GM23338 (cell line): ENCODE results near the gene TMEM8B. TPM values are rescaled to one million over a fixed set of nuclear protein-coding genes. Genes with fewer than 3 reads are reported as not detected.
A peak's percentile ranks its signal among the peaks of the same experiment; 100 is the strongest.

Source experiments
- ATAC-seq: fragments of 200-7000 bp; cut with Tn5 transposase; 3 replicates; pipeline ENCODE4 v1.9.1; 2020
- DNase-seq: peaks from one replicate; pipeline ENCODE4 v3.0.0-alpha.2; 2015; ENCODE audit warnings: low spot score
- H2AFZ ChIP-seq: fragments of 200-600 bp; sonication (generic); 2 replicates; pipeline ENCODE4 v1.8.0; 2016; ENCODE audit warnings: antibody characterized with exemption, mild to moderate bottlenecking, moderate library complexity
- H3F3A ChIP-seq: fragments of 200-600 bp; sonication (generic); replicated peaks from 2 replicates; pipeline ENCODE4 v1.8.0; 2017; ENCODE audit warnings: antibody characterized with exemption, mixed run types, low read depth
- H3K27ac ChIP-seq: fragments of 200-600 bp; sonication (generic); 2 replicates; pipeline ENCODE4 v1.6.1; 2016; ENCODE audit warnings: low read depth
- H3K27me3 ChIP-seq: fragments of 200-600 bp; sonication (generic); 2 replicates; pipeline ENCODE4 v1.8.0; 2016; ENCODE audit warnings: mild to moderate bottlenecking, mixed run types, moderate library complexity; ENCODE audit not compliant: insufficient read depth
- H3K36me3 ChIP-seq: fragments of 200-600 bp; sonication (generic); 2 replicates; pipeline ENCODE4 v1.8.0; 2016; ENCODE audit warnings: mild to moderate bottlenecking; ENCODE audit not compliant: insufficient read depth
- H3K4me1 ChIP-seq: fragments of 200-600 bp; sonication (generic); 2 replicates; pipeline ENCODE4 v1.8.0; 2016; ENCODE audit warnings: mild to moderate bottlenecking, moderate library complexity; ENCODE audit not compliant: insufficient read depth
- H3K4me2 ChIP-seq: fragments of 200-600 bp; sonication (generic); 2 replicates; pipeline ENCODE4 v1.7.1; 2017; ENCODE audit warnings: mixed run types
- H3K4me3 ChIP-seq: fragments of 200-600 bp; sonication (generic); 2 replicates; pipeline ENCODE4 v1.6.1; 2016; ENCODE audit warnings: mixed run types
- H3K79me2 ChIP-seq: fragments of 200-600 bp; sonication (generic); replicated peaks from 2 replicates; pipeline ENCODE4 v1.8.0; 2017; ENCODE audit warnings: mild to moderate bottlenecking; ENCODE audit not compliant: insufficient read depth
- H3K9me2 ChIP-seq: fragments of 200-600 bp; sonication (generic); 2 replicates; pipeline ENCODE4 v1.8.0; 2017; ENCODE audit not compliant: insufficient read depth
- H4K20me1 ChIP-seq: fragments of 200-600 bp; sonication (generic); replicated peaks from 2 replicates; pipeline ENCODE4 v1.8.0; 2017; ENCODE audit warnings: mild to moderate bottlenecking; ENCODE audit not compliant: insufficient read depth
- H3K27ac Mint-ChIP-seq: 2 replicates; pipeline ENCODE4 v1.8.0; 2020; ENCODE audit warnings: inconsistent platforms, mild to moderate bottlenecking, moderate library complexity, mixed read lengths
- H3K27me3 Mint-ChIP-seq: 3 replicates; pipeline ENCODE4 v1.8.0; 2022; ENCODE audit warnings: low read depth, mild to moderate bottlenecking, moderate library complexity, mixed read lengths, inconsistent platforms; ENCODE audit not compliant: insufficient read depth, poor library complexity
- H3K36me3 Mint-ChIP-seq: 3 replicates; pipeline ENCODE4 v1.8.0; 2021; ENCODE audit warnings: low read depth, mild to moderate bottlenecking, inconsistent platforms, moderate library complexity, mixed read lengths
- H3K4me1 Mint-ChIP-seq: 3 replicates; pipeline ENCODE4 v1.8.0; 2020; ENCODE audit warnings: mild to moderate bottlenecking, inconsistent platforms, mixed read lengths
- H3K4me3 Mint-ChIP-seq: 3 replicates; pipeline ENCODE4 v1.8.0; 2021; ENCODE audit warnings: moderate library complexity, mild to moderate bottlenecking, inconsistent platforms, mixed read lengths
- H3K9me3 Mint-ChIP-seq: 3 replicates; pipeline ENCODE4 v1.8.0; 2020; ENCODE audit warnings: moderate library complexity, mild to moderate bottlenecking, inconsistent platforms, mixed read lengths
- CREB1 ChIP-seq: fragments of 250-450 bp; sonication (Bioruptor Pico); IDR thresholded peaks from 2 replicates; pipeline ENCODE4 v1.5.0; 2020; ENCODE audit warnings: low read depth, mild to moderate bottlenecking, moderate library complexity
- EZH2 ChIP-seq: fragments of 200-600 bp; sonication (generic); IDR thresholded peaks from one replicate; pipeline ENCODE4 v1.8.0; 2017; ENCODE audit warnings: antibody characterized with exemption, mild to moderate bottlenecking, low read depth; ENCODE audit not compliant: unreplicated experiment
- EZH2phosphoT487 ChIP-seq: fragments of 200-600 bp; sonication (generic); IDR thresholded peaks from one replicate; pipeline ENCODE4 v1.8.1; 2018; ENCODE audit warnings: antibody characterized with exemption; ENCODE audit not compliant: unreplicated experiment
- JUNB ChIP-seq: IDR thresholded peaks from one replicate; pipeline ENCODE4 v1.6.1; 2016; ENCODE audit warnings: antibody characterized with exemption; ENCODE audit not compliant: unreplicated experiment
- NANOG ChIP-seq: IDR thresholded peaks from 2 replicates; pipeline ENCODE4 v1.6.1; 2016; ENCODE audit warnings: antibody characterized with exemption, borderline replicate concordance
- POLR2AphosphoS5 ChIP-seq: IDR thresholded peaks from 2 replicates; pipeline ENCODE4 v1.6.1; 2016; ENCODE audit warnings: antibody characterized with exemption, low read depth
- STAT1 ChIP-seq: IDR thresholded peaks from one replicate; pipeline ENCODE4 v1.6.1; 2016; ENCODE audit warnings: antibody characterized with exemption; ENCODE audit not compliant: unreplicated experiment
- ZNF331 ChIP-seq: fragments of 250-450 bp; sonication (Bioruptor Pico); IDR thresholded peaks from 2 replicates; pipeline ENCODE4 v1.5.0; 2020; ENCODE audit warnings: low read depth, mild to moderate bottlenecking, moderate library complexity
- polyA plus RNA-seq: library from polyadenylated mRNA; unstranded; fragments of >200 nt; fragmentation: Nextera tagmentation; extraction: Ambion mirVana; gene quantifications from 2 replicates; pipeline ENCODE4 v1.2.1, GENCODE V29; 2016
- total RNA-seq: library from RNA; depleted of rRNA; stranded (reverse); fragments of >200 nt; shearing (Covaris generic); gene quantifications from 2 replicates; pipeline ENCODE4 v1.2.3, GENCODE V29; 2014
- TF ChIP-seq, protein P1 (sequence below): IDR thresholded peaks from one replicate; pipeline ENCODE4 v1.6.1; 2018; ENCODE audit warnings: antibody characterized with exemption; ENCODE audit not compliant: unreplicated experiment
- TF ChIP-seq, protein P2 (sequence below): IDR thresholded peaks from 2 replicates; pipeline ENCODE4 v1.6.1; 2016; ENCODE audit warnings: antibody characterized with exemption
- TF ChIP-seq, protein P3 (sequence below), 2 experiments: fragments of 200-600 bp in 1 of 2; sonication (generic) in 1 of 2; conservative IDR thresholded peaks; 2 replicates each; pipeline versions ENCODE4 v1.5.1 to v1.6.1; 2016 to 2017; ENCODE audit warnings: antibody characterized with exemption in 2 of 2, low read depth in 2 of 2, mild to moderate bottlenecking in 2 of 2, moderate library complexity in 1 of 2

The TMEM8B gene
- total and polyA plus RNA-seq, 2 experiments from 2014 or later, result 4.2 to 5.5 TPM

DNA sequence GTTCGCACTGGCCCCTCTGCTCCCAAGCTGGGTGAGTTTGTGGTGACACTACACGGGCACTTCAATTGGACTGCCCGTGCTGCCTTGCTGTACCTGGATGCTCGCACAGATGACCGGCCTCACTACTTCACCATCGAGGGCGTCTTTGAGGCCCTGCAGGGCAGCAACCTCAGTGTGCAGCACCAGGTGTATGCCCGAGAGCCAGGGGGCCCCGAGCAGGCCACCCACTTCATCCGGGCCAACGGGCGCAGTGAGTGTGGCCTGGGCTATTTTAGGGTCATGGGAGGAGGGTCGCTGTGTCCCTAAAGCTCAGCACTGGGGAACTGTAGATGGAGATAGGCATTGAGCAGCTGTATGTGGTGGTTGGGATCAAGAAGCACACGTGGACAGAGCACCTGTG is 36.2 kb upstream of the TMEM8B start:
- Mint-ChIP-seq H3K27ac (no peak overlapping the region), H3K27me3 (peaks cover 14% of the 10 kb centered on the region), H3K4me1 (peaks cover 23% of the 10 kb centered on the region), H3K36me3 (0 out of 3 replicates have a peak, but pooled peaks cover under 1% of the 10 kb centered on the region), H3K9me3 (no peaks in the 10 kb centered on the region), H3K4me3 (peak overlapping the region; percentile 43; the same call in 1 of the 3 replicates)
- 0 out of 2 replicates have a peak, but pooled peaks cover 3% of the 10 kb centered on the region for H3F3A ChIP-seq
- no peaks in the 10 kb centered on the region for H3K9me2 ChIP-seq
- H3K36me3 ChIP-seq, result 0 out of 2 replicates have a peak, but pooled peaks cover 2% of the 10 kb centered on the region
- DNase-seq (no peak), ATAC-seq (no peak)
- no peak overlapping the region for H3K4me3 ChIP-seq
- no peaks in the 10 kb centered on the region; the same call in 1 of the 2 replicates for H4K20me1 ChIP-seq
- no peak overlapping the region for H2AFZ ChIP-seq
- no peaks in the 10 kb centered on the region for H3K79me2 ChIP-seq
- H3K27ac ChIP-seq, result no peak overlapping the region
- no peak overlapping the region for H3K4me2 ChIP-seq
- TF ChIP-seq, protein P1, sequence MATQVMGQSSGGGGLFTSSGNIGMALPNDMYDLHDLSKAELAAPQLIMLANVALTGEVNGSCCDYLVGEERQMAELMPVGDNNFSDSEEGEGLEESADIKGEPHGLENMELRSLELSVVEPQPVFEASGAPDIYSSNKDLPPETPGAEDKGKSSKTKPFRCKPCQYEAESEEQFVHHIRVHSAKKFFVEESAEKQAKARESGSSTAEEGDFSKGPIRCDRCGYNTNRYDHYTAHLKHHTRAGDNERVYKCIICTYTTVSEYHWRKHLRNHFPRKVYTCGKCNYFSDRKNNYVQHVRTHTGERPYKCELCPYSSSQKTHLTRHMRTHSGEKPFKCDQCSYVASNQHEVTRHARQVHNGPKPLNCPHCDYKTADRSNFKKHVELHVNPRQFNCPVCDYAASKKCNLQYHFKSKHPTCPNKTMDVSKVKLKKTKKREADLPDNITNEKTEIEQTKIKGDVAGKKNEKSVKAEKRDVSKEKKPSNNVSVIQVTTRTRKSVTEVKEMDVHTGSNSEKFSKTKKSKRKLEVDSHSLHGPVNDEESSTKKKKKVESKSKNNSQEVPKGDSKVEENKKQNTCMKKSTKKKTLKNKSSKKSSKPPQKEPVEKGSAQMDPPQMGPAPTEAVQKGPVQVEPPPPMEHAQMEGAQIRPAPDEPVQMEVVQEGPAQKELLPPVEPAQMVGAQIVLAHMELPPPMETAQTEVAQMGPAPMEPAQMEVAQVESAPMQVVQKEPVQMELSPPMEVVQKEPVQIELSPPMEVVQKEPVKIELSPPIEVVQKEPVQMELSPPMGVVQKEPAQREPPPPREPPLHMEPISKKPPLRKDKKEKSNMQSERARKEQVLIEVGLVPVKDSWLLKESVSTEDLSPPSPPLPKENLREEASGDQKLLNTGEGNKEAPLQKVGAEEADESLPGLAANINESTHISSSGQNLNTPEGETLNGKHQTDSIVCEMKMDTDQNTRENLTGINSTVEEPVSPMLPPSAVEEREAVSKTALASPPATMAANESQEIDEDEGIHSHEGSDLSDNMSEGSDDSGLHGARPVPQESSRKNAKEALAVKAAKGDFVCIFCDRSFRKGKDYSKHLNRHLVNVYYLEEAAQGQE, result no peak
- TF ChIP-seq NANOG (no peak), JUNB (no peak), POLR2AphosphoS5 (no peak)
- peaks cover 7% of the 10 kb centered on the region; the same call in 1 of the 2 replicates for H3K27me3 ChIP-seq
- peaks cover 15% of the 10 kb centered on the region for H3K4me1 ChIP-seq

DNA sequence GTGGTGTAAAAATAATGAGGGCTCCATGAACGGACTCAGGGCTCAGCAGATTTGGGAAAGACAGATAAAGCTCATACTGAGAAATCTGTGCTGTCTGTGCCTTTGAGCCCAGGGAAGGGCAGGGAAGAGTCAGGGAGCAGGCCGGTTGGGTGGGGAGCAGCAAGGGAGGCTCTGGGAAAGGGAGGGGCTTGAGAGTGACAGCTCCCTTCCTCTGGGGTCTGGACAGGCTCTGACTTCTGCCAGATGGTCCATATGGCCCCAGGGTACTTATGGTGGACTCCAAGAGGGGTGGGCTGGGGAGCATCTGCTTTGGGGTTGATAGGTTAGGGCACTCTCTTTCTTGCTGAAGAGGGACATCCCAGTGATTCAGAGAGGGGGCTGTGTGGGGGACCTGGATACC is 35.6 kb upstream of the TMEM8B start:
- peaks cover 23% of the 10 kb centered on the region for H3K4me1 Mint-ChIP-seq
- no peak overlapping the region for H3K4me3 Mint-ChIP-seq
- H3K27ac Mint-ChIP-seq, result no peak overlapping the region
- no peak for TF ChIP-seq EZH2
- TF ChIP-seq STAT1, result no peak
- no peak for TF ChIP-seq NANOG
- TF ChIP-seq, protein P2, sequence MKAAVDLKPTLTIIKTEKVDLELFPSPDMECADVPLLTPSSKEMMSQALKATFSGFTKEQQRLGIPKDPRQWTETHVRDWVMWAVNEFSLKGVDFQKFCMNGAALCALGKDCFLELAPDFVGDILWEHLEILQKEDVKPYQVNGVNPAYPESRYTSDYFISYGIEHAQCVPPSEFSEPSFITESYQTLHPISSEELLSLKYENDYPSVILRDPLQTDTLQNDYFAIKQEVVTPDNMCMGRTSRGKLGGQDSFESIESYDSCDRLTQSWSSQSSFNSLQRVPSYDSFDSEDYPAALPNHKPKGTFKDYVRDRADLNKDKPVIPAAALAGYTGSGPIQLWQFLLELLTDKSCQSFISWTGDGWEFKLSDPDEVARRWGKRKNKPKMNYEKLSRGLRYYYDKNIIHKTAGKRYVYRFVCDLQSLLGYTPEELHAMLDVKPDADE, result no peak
- TF ChIP-seq POLR2AphosphoS5, result no peak
- no peak for TF ChIP-seq EZH2phosphoT487
- TF ChIP-seq ZNF331 (CRISPR knock-in tag), result no peak
- TF ChIP-seq, protein P3, sequence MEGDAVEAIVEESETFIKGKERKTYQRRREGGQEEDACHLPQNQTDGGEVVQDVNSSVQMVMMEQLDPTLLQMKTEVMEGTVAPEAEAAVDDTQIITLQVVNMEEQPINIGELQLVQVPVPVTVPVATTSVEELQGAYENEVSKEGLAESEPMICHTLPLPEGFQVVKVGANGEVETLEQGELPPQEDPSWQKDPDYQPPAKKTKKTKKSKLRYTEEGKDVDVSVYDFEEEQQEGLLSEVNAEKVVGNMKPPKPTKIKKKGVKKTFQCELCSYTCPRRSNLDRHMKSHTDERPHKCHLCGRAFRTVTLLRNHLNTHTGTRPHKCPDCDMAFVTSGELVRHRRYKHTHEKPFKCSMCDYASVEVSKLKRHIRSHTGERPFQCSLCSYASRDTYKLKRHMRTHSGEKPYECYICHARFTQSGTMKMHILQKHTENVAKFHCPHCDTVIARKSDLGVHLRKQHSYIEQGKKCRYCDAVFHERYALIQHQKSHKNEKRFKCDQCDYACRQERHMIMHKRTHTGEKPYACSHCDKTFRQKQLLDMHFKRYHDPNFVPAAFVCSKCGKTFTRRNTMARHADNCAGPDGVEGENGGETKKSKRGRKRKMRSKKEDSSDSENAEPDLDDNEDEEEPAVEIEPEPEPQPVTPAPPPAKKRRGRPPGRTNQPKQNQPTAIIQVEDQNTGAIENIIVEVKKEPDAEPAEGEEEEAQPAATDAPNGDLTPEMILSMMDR (conservative IDR thresholded peaks at IDR 0.05; ENCODE audit: low read depth in 2 of 2), result no peak
- TF ChIP-seq CREB1 (CRISPR knock-in tag), result no peak
- TF ChIP-seq JUNB, result no peak

More for the DNA sequence above, 35.6 kb upstream of the TMEM8B start:
- H3K4me2 ChIP-seq, result no peak overlapping the region
- peaks cover 15% of the 10 kb centered on the region for H3K4me1 ChIP-seq
- no peak overlapping the region for H3K27ac ChIP-seq
- Mint-ChIP-seq H3K9me3 (no peaks in the 10 kb centered on the region), H3K36me3 (no peaks in the 10 kb centered on the region), H3K27me3 (peaks cover 14% of the 10 kb centered on the region)
- 0 out of 2 replicates have a peak, but pooled peaks cover 3% of the 10 kb centered on the region for H3F3A ChIP-seq
- H3K4me3 ChIP-seq, result no peak overlapping the region
- H4K20me1 ChIP-seq, result no peaks in the 10 kb centered on the region; the same call in 1 of the 2 replicates
- ATAC-seq, result no peak
- no peaks in the 10 kb centered on the region for H3K36me3 ChIP-seq
- no peak for DNase-seq
- H3K79me2 ChIP-seq, result no peaks in the 10 kb centered on the region
- peaks cover 7% of the 10 kb centered on the region; the same call in 1 of the 2 replicates for H3K27me3 ChIP-seq
- H2AFZ ChIP-seq, result no peak overlapping the region
- no peaks in the 10 kb centered on the region for H3K9me2 ChIP-seq
